Lower leg skin (tissue), 4 donors: Measurements from ENCODE around the gene ZBTB20. TPM values are rescaled to one million over a fixed set of nuclear protein-coding genes. Genes with fewer than 3 reads are reported as not detected.

Experiments
- DNase-seq, 2 donors: peaks; one replicate each; pipeline ENCODE4 v3.0.0-alpha.2; 2019; ENCODE audit warnings: low spot score in 2 of 2
- H3K4me3 ChIP-seq: fragments of 200-600 bp; sonication (generic); 2 replicates; pipeline ENCODE4 v1.5.1; 2017; ENCODE audit warnings: mild to moderate bottlenecking, low read depth; ENCODE audit not compliant: poor library complexity, severe bottlenecking
- POLR2A ChIP-seq, 2 donors: fragments of 450-650 bp; IDR thresholded peaks; one replicate each; pipeline ENCODE4 v1.6.1; 2016 to 2017; ENCODE audit warnings: antibody characterized with exemption in 2 of 2, mild to moderate bottlenecking in 1 of 2, moderate library complexity in 1 of 2
- WGBS, 2 donors: methylation state at CpG; one replicate each; pipeline ENCODE4 v1.1.5; 2018; 5-methylcytosine and 5-hydroxymethylcytosine counted together
- intact Hi-C: fragments of 100-400 bp; cut with DNase I; formaldehyde crosslinking; loops from one replicate; pipeline ENCODE4 v1.15.0; 2023; ENCODE audit warnings: low total_unique reads
- total RNA-seq, 4 donors: library from RNA; depleted of rRNA; stranded (reverse); fragments of >200 nt; gene quantifications; one replicate each; pipeline ENCODE4 v1.1.0, GENCODE V29; 2016
- TF ChIP-seq, protein P1 (sequence below), 3 donors: fragments of 450-650 bp; IDR thresholded peaks; one replicate each; pipeline ENCODE4 v1.5.1; 2016; ENCODE audit warnings: antibody characterized with exemption in 3 of 3, mild to moderate bottlenecking in 3 of 3, moderate library complexity in 2 of 3

The ZBTB20 gene
- total RNA-seq, 4 donors from 2014 or later: 22.5 to 41.9 (median 33.1) TPM

DNA sequence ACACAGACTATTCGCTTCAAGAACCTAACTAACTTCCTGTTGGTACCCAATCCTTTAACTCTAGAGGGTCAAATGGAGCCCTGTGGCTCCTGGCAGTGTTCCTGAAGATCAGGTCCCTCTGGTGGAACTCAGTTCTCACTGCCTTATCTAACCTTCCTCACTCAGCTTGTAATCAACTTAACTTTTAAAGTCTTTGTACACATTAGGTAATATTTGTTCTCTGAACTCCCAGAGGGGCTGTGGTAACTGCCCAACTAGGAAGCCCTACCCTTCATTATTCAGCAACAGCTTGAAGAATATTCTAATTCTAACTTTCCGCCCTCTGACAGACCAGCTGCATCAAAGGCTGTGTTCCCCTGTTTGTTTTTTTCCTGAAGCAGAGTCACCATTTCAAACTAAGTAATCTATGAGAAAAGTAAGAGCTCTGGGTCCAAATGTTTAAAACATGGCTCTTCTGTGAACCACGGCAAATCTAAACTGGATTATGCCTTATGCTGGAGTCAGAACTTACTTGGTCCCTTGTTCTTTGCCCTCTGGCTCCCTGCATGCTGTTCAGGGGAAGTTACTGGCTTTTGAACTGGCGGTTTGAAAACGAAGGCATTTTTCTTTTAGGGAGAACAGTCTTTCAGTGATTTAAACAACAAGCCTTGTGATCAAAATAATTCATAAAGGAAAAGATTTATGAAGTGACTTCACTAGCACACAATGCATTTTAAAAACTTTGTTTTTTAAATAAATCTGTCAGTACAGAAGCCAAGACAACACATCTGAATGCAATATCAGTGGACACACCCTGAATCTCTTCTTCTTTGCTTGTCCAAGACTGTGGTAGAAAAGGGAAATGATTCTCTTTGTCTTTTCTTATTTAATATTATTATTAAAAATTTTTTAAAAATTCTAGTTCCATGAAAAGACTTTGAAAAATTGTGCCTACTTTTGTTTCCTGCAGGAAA lies 487.7 kb downstream of the ZBTB20 start:
- TF ChIP-seq, protein P1, sequence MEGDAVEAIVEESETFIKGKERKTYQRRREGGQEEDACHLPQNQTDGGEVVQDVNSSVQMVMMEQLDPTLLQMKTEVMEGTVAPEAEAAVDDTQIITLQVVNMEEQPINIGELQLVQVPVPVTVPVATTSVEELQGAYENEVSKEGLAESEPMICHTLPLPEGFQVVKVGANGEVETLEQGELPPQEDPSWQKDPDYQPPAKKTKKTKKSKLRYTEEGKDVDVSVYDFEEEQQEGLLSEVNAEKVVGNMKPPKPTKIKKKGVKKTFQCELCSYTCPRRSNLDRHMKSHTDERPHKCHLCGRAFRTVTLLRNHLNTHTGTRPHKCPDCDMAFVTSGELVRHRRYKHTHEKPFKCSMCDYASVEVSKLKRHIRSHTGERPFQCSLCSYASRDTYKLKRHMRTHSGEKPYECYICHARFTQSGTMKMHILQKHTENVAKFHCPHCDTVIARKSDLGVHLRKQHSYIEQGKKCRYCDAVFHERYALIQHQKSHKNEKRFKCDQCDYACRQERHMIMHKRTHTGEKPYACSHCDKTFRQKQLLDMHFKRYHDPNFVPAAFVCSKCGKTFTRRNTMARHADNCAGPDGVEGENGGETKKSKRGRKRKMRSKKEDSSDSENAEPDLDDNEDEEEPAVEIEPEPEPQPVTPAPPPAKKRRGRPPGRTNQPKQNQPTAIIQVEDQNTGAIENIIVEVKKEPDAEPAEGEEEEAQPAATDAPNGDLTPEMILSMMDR (IDR thresholded peaks at IDR 0.05): no peak
- TF ChIP-seq POLR2A (IDR thresholded peaks at IDR 0.05): no peak
- no peak overlapping the region for H3K4me3 ChIP-seq
- 40 to 51% methylated on average over 5 of the region's 5 CpGs for WGBS, 2 donors
- no peak for DNase-seq
- intact Hi-C loops: no loop called here

DNA sequence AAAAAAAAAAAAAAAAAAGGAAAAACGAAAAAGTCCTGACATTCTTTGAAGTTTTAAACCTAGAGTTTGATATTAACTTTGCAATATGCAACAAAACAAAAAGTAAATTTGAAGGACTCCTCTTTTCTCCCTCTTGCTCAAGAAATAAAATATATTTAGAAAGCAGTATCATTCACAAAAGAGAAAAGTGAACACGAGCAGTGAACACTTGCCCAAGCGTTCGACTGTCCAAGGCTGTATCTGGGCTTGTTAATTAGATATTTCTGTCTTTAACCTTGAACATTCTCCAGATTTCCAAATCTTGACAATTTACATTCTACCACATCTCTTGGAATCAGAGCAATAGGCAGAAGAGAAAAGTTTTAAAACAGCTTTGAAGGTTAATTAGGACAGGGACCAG lies 495.5 kb downstream of the ZBTB20 start:
- no peak overlapping the region for H3K4me3 ChIP-seq
- TF ChIP-seq, protein P1 (IDR thresholded peaks at IDR 0.05): no peak
- TF ChIP-seq POLR2A (IDR thresholded peaks at IDR 0.05): no peak
- DNase-seq: no peak
- 58 to 67% methylated on average over 4 of the region's 4 CpGs for WGBS, 2 donors
- intact Hi-C loops: no loop called here

DNA sequence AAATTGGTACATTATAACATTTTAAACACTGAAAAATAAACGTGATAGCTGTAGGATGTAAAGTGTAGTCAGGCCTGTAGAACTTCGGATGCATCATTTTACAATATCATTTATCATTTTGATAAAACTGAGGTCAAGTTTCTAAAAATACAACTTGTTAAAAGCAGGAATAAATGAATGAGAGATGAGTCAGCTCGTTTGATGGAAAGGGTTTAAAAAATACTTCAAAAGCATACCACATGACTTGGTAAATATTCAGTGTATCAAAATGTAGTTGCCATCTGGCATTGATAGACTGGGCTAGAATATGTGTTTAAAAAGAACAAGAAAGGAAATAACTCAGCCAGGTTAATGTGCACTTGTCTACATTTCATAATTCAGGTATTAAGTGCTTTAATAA lies 496.3 kb downstream of the ZBTB20 start:
- 12 to 17% methylated on average over 3 of the region's 3 CpGs for WGBS, 2 donors
- DNase-seq: no peak
- intact Hi-C loops: no loop called here
- no peak overlapping the region for H3K4me3 ChIP-seq
- TF ChIP-seq, protein P1 (IDR thresholded peaks at IDR 0.05): no peak
- no peak for TF ChIP-seq POLR2A (IDR thresholded peaks at IDR 0.05)

DNA sequence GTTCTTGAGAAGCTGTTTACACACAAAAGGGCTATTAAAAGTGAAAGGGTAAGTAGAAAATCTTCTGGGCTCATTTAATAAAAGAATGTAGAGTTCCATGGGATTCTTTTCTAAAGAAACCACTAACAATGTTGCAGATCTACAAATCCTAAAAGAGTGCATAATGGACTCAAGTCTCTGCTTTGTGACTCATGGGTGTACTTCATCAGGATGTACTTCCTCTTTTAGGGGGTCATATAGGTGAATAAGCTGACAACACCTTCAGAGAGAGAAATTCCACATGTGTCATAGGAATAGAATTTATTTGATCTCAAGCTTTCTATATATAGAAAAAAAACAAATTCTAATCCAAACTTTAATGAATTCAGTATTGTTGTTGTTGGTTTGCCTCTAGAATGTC lies 497.8 kb downstream of the ZBTB20 start:
- TF ChIP-seq POLR2A (IDR thresholded peaks at IDR 0.05): no peak
- TF ChIP-seq, protein P1 (IDR thresholded peaks at IDR 0.05): no peak
- no peak for DNase-seq
- no peak overlapping the region for H3K4me3 ChIP-seq
- intact Hi-C loops: no loop called here

DNA sequence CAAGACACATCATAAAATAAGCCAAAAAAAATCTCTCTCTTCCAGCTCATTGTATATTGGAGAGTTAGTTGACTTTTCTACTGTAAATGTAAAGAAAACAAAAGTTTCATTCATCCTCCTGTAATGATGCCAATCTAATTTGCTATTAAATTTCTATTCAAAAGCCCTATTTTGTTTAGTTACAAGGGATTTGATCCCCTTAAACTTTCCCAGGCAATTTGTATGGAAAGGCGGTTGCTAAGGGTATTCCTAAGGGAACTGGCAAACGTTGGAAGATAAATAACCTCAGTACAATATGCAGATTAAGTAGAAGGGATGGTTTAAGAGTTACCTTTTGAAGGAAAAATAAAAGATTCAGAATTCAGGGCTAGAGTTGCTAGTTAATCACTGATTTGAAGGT lies 500.6 kb downstream of the ZBTB20 start:
- TF ChIP-seq, protein P1 (IDR thresholded peaks at IDR 0.05): no peak
- no peak for TF ChIP-seq POLR2A (IDR thresholded peaks at IDR 0.05)
- intact Hi-C loops: no loop called here
- WGBS, 2 donors: 69 to 76% methylated on average over 2 of the region's 2 CpGs

More for the DNA sequence above, 500.6 kb downstream of the ZBTB20 start:
- H3K4me3 ChIP-seq: no peak overlapping the region
- DNase-seq: no peak
